H9 (cell line): ENCODE data around the gene NFIX. TPM values are rescaled to one million over a fixed set of nuclear protein-coding genes. Genes with fewer than 3 reads are reported as not detected.

Experiments used
- DNase-seq: peaks from one replicate; pipeline ENCODE4 v3.0.0-alpha.2; 2017
- H2AFZ ChIP-seq: one replicate; pipeline ENCODE4 v1.6.1; 2013; ENCODE audit warnings: mild to moderate bottlenecking, low read length, control low read depth, moderate library complexity
- H2AK5ac ChIP-seq: 2 replicates; pipeline ENCODE4 v1.6.1; 2013; ENCODE audit warnings: low read length, control low read depth, mixed read lengths; ENCODE audit not compliant: insufficient read length
- H2BK120ac ChIP-seq: one replicate; pipeline ENCODE4 v1.6.1; 2013; ENCODE audit warnings: low read depth, mild to moderate bottlenecking, low read length, control low read depth, inconsistent platforms; ENCODE audit not compliant: poor library complexity, severe bottlenecking
- H2BK12ac ChIP-seq: 2 replicates; pipeline ENCODE4 v1.6.1; 2013; ENCODE audit warnings: low read length, control low read depth, mixed read lengths, low read depth; ENCODE audit not compliant: insufficient read length
- H2BK15ac ChIP-seq: 2 replicates; pipeline ENCODE4 v1.6.1; 2013; ENCODE audit warnings: low read depth, low read length, control low read depth
- H2BK20ac ChIP-seq: one replicate; pipeline ENCODE4 v1.6.1; 2013; ENCODE audit warnings: low read depth, mild to moderate bottlenecking, low read length, control low read depth, inconsistent platforms; ENCODE audit not compliant: poor library complexity, severe bottlenecking
- H2BK5ac ChIP-seq: 2 replicates; pipeline ENCODE4 v1.6.1; 2013; ENCODE audit warnings: low read length, control low read depth, mixed read lengths; ENCODE audit not compliant: insufficient read length
- H3K14ac ChIP-seq: 2 replicates; pipeline ENCODE4 v1.6.1; 2013; ENCODE audit warnings: low read length, control low read depth; ENCODE audit not compliant: insufficient read depth
- H3K18ac ChIP-seq: 2 replicates; pipeline ENCODE4 v1.6.1; 2013; ENCODE audit warnings: low read depth, mild to moderate bottlenecking, mixed read lengths, low read length, control low read depth; ENCODE audit not compliant: insufficient read length
- H3K23ac ChIP-seq: 2 replicates; pipeline ENCODE4 v1.6.1; 2013; ENCODE audit warnings: low read length, control low read depth, mixed read lengths, low read depth; ENCODE audit not compliant: insufficient read length
- H3K23me2 ChIP-seq: 2 replicates; pipeline ENCODE4 v1.6.1; 2013; ENCODE audit warnings: low read depth, mild to moderate bottlenecking, mixed read lengths, low read length, control low read depth; ENCODE audit not compliant: insufficient read length, poor library complexity, severe bottlenecking
- H3K27ac ChIP-seq: 2 replicates; pipeline ENCODE4 v1.5.1; 2013; ENCODE audit warnings: low read length, control low read depth, mixed read lengths, low read depth; ENCODE audit not compliant: insufficient read length
- H3K27me3 ChIP-seq: 2 replicates; pipeline ENCODE4 v1.6.1; 2013; ENCODE audit warnings: low read length, control low read depth, inconsistent platforms; ENCODE audit not compliant: insufficient read depth
- H3K4ac ChIP-seq: 2 replicates; pipeline ENCODE4 v1.6.1; 2013; ENCODE audit warnings: low read depth, mild to moderate bottlenecking, control low read depth, inconsistent platforms, low read length, moderate library complexity
- H3K4me1 ChIP-seq: 2 replicates; pipeline ENCODE4 v1.6.1; 2013; ENCODE audit warnings: low read length, control low read depth, inconsistent platforms; ENCODE audit not compliant: insufficient read depth
- H3K4me2 ChIP-seq: 2 replicates; pipeline ENCODE4 v1.6.1; 2013; ENCODE audit warnings: low read length, control low read depth, mixed read lengths; ENCODE audit not compliant: insufficient read length, insufficient read depth
- H3K56ac ChIP-seq: 2 replicates; pipeline ENCODE4 v1.6.1; 2013; ENCODE audit warnings: low read depth, mild to moderate bottlenecking, mixed read lengths, low read length, control low read depth; ENCODE audit not compliant: insufficient read length
- H3K79me1 ChIP-seq: 2 replicates; pipeline ENCODE4 v1.6.1; 2013; ENCODE audit warnings: low read depth, mild to moderate bottlenecking, moderate library complexity, low read length, control low read depth, inconsistent platforms; ENCODE audit not compliant: insufficient read depth, poor library complexity, severe bottlenecking
- H3K79me2 ChIP-seq: 2 replicates; pipeline ENCODE4 v1.6.1; 2013; ENCODE audit warnings: low read length, control low read depth, inconsistent platforms; ENCODE audit not compliant: insufficient read depth
- H3K9ac ChIP-seq: 2 replicates; pipeline ENCODE4 v1.6.1; 2013; ENCODE audit warnings: low read length, control low read depth, mixed read lengths; ENCODE audit not compliant: insufficient read length; ENCODE audit errors: extremely low read depth
- H3K9me3 ChIP-seq: one replicate; pipeline ENCODE4 v1.6.1; 2013; ENCODE audit warnings: low read depth, low read length, inconsistent platforms; ENCODE audit not compliant: control insufficient read depth
- H3T11ph ChIP-seq: one replicate; pipeline ENCODE4 v1.6.1; 2013; ENCODE audit warnings: mild to moderate bottlenecking, low read length, control low read depth, inconsistent platforms
- H4K20me1 ChIP-seq: one replicate; pipeline ENCODE4 v1.6.1; 2013; ENCODE audit not compliant: control insufficient read depth, insufficient read length, insufficient read depth
- H4K5ac ChIP-seq: 2 replicates; pipeline ENCODE4 v1.6.1; 2013; ENCODE audit warnings: low read depth, mild to moderate bottlenecking, mixed read lengths, low read length, control low read depth; ENCODE audit not compliant: insufficient read length
- H4K8ac ChIP-seq: replicated peaks from 2 replicates; pipeline ENCODE4 v1.6.1; 2013; ENCODE audit warnings: low read length, control low read depth, mixed read lengths, low read depth; ENCODE audit not compliant: insufficient read length
- H4K91ac ChIP-seq: 2 replicates; pipeline ENCODE4 v1.6.1; 2013; ENCODE audit warnings: low read depth, mild to moderate bottlenecking, moderate library complexity, mixed read lengths, low read length, control low read depth; ENCODE audit not compliant: insufficient read length
- H3K27ac Mint-ChIP-seq, 3 experiments: 2 replicates in 2 of 3; 3 replicates in 1 of 3; pipeline ENCODE4 v1.8.0; 2020 to 2021; ENCODE audit warnings: mixed read lengths in 3 of 3, mild to moderate bottlenecking in 1 of 3, moderate library complexity in 1 of 3
- H3K27me3 Mint-ChIP-seq: 2 replicates; pipeline ENCODE4 v1.8.0; 2021; ENCODE audit warnings: low read depth, mild to moderate bottlenecking, moderate library complexity, mixed read lengths
- H3K36me3 Mint-ChIP-seq, 3 experiments: 2 replicates in 2 of 3; 3 replicates in 1 of 3; pipeline ENCODE4 v1.8.0; 2020 to 2021; ENCODE audit warnings: low read depth in 3 of 3, mixed read lengths in 3 of 3; ENCODE audit not compliant: insufficient read depth in 1 of 3
- H3K4me1 Mint-ChIP-seq, 2 experiments: 2 replicates each; pipeline ENCODE4 v1.8.0; 2020; ENCODE audit warnings: mixed read lengths in 2 of 2
- H3K4me3 Mint-ChIP-seq, 2 experiments: 2 replicates in 1 of 2; 3 replicates in 1 of 2; pipeline ENCODE4 v1.8.0; 2020 to 2021; ENCODE audit warnings: mild to moderate bottlenecking in 2 of 2, mixed read lengths in 2 of 2, moderate library complexity in 1 of 2
- H3K9me3 Mint-ChIP-seq, 2 experiments: 2 replicates in 1 of 2; 3 replicates in 1 of 2; pipeline ENCODE4 v1.8.0; 2020; ENCODE audit warnings: mild to moderate bottlenecking in 2 of 2, mixed read lengths in 2 of 2, moderate library complexity in 1 of 2
- WGBS: extraction: QIAGEN DNeasy Blood & Tissue Kit; methylation state at CpG from one replicate; pipeline ENCODE4 v1.1.7; 2013; ENCODE audit warnings: missing lambda C conversion rate, low lambda C conversion rate, mixed read lengths; ENCODE audit not compliant: insufficient read length; ENCODE audit errors: extremely low coverage; 5-methylcytosine and 5-hydroxymethylcytosine counted together
- total RNA-seq: library from RNA; stranded (reverse); gene quantifications from 2 replicates; pipeline ENCODE4 v1.2.1, GENCODE V29; 2021
- TF ChIP-seq, protein P1 (sequence below): fragments of 200-600 bp; sonication (generic); conservative IDR thresholded peaks from 3 replicates; pipeline ENCODE4 v1.8.0; 2021; ENCODE audit warnings: antibody characterized with exemption, mild to moderate bottlenecking

The NFIX gene
- total RNA-seq, 1 experiment from 2014 or later = 0.31 TPM

DNA sequence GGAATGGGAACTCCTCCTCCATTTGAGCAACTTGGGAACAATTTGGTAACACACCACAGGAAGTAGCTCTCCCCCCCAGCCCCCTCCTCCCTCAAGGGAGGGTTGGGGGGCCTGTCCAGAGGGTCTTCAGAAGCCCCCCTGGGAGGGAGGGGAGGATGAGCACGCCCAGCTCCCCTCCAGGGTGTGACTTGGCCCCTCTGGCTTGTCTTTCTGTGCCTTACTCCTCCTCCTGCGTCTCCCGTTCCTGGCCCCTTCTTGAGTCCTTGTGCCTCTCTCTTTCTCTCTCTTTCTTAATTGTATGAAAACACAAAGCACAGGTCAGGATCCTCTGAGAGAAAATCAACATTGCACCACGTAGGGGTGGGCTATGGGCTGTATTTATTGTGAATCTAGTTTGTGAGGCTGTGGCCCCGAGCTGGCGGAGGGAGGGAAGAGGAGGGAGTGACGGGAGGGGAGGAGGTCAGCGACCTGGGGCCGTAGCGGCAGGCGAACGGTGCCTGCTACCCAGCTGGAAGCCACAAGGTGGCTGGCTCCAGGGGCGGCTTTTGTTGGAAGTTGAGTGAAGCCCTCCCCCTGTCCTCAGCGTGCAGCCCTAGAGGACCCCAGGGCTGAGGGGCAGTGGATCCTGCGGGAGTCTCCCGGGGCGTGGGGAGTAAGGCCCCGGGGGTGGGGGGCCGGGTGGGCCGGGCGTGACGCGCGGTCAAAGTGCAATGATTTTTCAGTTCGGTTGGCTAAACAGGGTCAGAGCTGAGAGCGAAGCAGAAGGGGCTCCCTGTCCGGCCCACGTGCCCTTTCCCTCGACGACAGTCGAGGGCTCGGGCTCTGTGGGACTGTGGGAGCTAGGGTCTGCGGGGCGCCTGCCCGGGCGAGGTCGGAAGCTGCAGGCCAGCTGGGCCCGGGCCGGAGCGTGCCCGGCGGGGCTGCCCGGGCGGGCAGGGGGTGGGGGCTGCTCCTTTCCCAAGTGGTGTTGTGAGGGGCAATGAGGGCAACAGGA, 101.0 kb downstream of the NFIX start:
- Histone ChIP-seq H2BK12ac (no peak overlapping the region), H2AFZ (no peak overlapping the region), H3K79me1 (no peaks in the 10 kb centered on the region), H3K4me2 (peak overlapping the region; percentile 67), H4K5ac (no peak overlapping the region), H3K79me2 (no peaks in the 10 kb centered on the region), H3K18ac (no peak overlapping the region), H4K20me1 (no peaks in the 10 kb centered on the region), H3K4me1 (0 out of 2 replicates have a peak, but pooled peaks cover 2% of the 10 kb centered on the region), H3K4ac (no peak overlapping the region), H3K27ac (no peak overlapping the region), H2BK5ac (no peak overlapping the region), H3K56ac (no peak overlapping the region), H3K27me3 (peaks cover 39% of the 10 kb centered on the region; the same call in 1 of the 2 replicates), H3K9me3 (no peaks in the 10 kb centered on the region), H4K91ac (no peak overlapping the region), H3K23ac (no peak overlapping the region), H4K8ac (no peak overlapping the region), H3K9ac (no peak overlapping the region), H2BK20ac (no peak overlapping the region), H2BK15ac (no peak overlapping the region), H3K14ac (no peak overlapping the region), H3T11ph (no peak overlapping the region), H2BK120ac (no peak overlapping the region), H3K23me2 (peaks cover 13% of the 10 kb centered on the region), H2AK5ac (no peak overlapping the region)
- Mint-ChIP-seq H3K27me3 (peaks cover 86% of the 10 kb centered on the region), H3K4me3 (peak overlapping the region; percentile 55 to 76), H3K27ac (peak overlapping the region in 1 of 3 experiments; percentile 8; a peak in 1 of 7 replicates), H3K36me3 (no peaks in the 10 kb centered on the region; a peak in 1 of 7 replicates), H3K4me1 (peaks cover 32 to 47% of the 10 kb centered on the region in 2 experiments), H3K9me3 (peaks cover 4 to 7% of the 10 kb centered on the region in 2 experiments; a peak in 4 of 5 replicates)
- TF ChIP-seq, protein P1, sequence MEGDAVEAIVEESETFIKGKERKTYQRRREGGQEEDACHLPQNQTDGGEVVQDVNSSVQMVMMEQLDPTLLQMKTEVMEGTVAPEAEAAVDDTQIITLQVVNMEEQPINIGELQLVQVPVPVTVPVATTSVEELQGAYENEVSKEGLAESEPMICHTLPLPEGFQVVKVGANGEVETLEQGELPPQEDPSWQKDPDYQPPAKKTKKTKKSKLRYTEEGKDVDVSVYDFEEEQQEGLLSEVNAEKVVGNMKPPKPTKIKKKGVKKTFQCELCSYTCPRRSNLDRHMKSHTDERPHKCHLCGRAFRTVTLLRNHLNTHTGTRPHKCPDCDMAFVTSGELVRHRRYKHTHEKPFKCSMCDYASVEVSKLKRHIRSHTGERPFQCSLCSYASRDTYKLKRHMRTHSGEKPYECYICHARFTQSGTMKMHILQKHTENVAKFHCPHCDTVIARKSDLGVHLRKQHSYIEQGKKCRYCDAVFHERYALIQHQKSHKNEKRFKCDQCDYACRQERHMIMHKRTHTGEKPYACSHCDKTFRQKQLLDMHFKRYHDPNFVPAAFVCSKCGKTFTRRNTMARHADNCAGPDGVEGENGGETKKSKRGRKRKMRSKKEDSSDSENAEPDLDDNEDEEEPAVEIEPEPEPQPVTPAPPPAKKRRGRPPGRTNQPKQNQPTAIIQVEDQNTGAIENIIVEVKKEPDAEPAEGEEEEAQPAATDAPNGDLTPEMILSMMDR = peak; percentile 47; the same call in 1 of the 3 replicates
- DNase-seq = peak; percentile 89
- no CpG with 5 or more reads among the region's 44 CpGs for WGBS
